ENCODE measurements around the gene COX8A.
"Not testable (repeated sequence)": the region's sequence is repeated elsewhere in the genome, so short reads cannot be mapped to it uniquely, and the experiment has no call there.

Gene COX8A

GRCh38 chr11:63969461-63969860, 5.0 kb upstream of the COX8A start:
- DNase-seq (ENCODE audit: low read depth) = no peak

- DNase-seq (ENCODE audit: low read depth) = no peak
Observed at GRCh38 chr11:63970902-63971301, 3.5 kb upstream of the COX8A start.

GRCh38 chr11:63973912-63974258, 535 bp upstream of the COX8A start:
- not testable (repeated sequence) for DNase-seq (ENCODE audit: low read depth)

GRCh38 chr11:63978551-63979239, 4.3 kb downstream of the COX8A start:
- DNase-seq (ENCODE audit: low read depth) = no peak

GRCh38 chr11:63979426-63979825, 5.0 kb downstream of the COX8A start:
- no peak for DNase-seq (ENCODE audit: low read depth)

GRCh38 chr11:63985812-63986155, 11.4 kb downstream of the COX8A start:
- peak; percentile 64 for DNase-seq (ENCODE audit: low read depth)

GRCh38 chr11:63986156-63986931, 11.9 kb downstream of the COX8A start, which contains the start of gene OTUB1:
OTUB1 (plus strand) TSS chr11:63986438; CDS start chr11:63986457, 19 bp downstream.
- DNase-seq (ENCODE audit: low read depth) = peak; percentile 82

- no peak for DNase-seq (ENCODE audit: low read depth)
Observed at GRCh38 chr11:63986932-63987513, 12.6 kb downstream of the COX8A start.

GRCh38 chr11:63991558-63991957, 17.1 kb downstream of the COX8A start:
- DNase-seq (ENCODE audit: low read depth) = no peak

- DNase-seq (ENCODE audit: low read depth) = no peak
Observed at GRCh38 chr11:63993100-63993499, 18.7 kb downstream of the COX8A start.

GRCh38 chr11:63993993-63994392, 19.6 kb downstream of the COX8A start:
- DNase-seq (ENCODE audit: low read depth) = no peak

GRCh38 chr11:63996512-63996911, 22.1 kb downstream of the COX8A start:
- no peak for DNase-seq (ENCODE audit: low read depth)

GRCh38 chr11:63997104-63997700, 22.8 kb downstream of the COX8A start:
- no peak for DNase-seq (ENCODE audit: low read depth)

- no peak for DNase-seq (ENCODE audit: low read depth)
Observed at GRCh38 chr11:63997801-63998337, 23.4 kb downstream of the COX8A start.

GRCh38 chr11:63998558-63999348, 24.3 kb downstream of the COX8A start:
- no peak for DNase-seq (ENCODE audit: low read depth)

GRCh38 chr11:63999349-64000025, 25.1 kb downstream of the COX8A start:
- DNase-seq (ENCODE audit: low read depth) = peak; percentile 56

- DNase-seq (ENCODE audit: low read depth) = peak; percentile 61
Observed at GRCh38 chr11:64000026-64000739, 25.8 kb downstream of the COX8A start.

GRCh38 chr11:64000740-64001483, 26.5 kb downstream of the COX8A start:
- no peak for DNase-seq (ENCODE audit: low read depth)

- DNase-seq (ENCODE audit: low read depth) = no peak
Observed at GRCh38 chr11:64001484-64002420, 27.3 kb downstream of the COX8A start.

Data from activated T-cell treated with anti-CD3 and anti-CD28 coated beads for 24 hours (primary cell).